ENCODE data around the gene TBATA. TPM values are rescaled to one million over a fixed set of nuclear protein-coding genes. Genes with fewer than 3 reads are reported as not detected.

The TBATA gene
- total RNA-seq, 1 donor from 2014 or later = not detected

GRCh38 chr10:70814126-70814525, 28.9 kb upstream of the TBATA start:
- intact Hi-C loops (cut with DNase I) = loop anchor here (10.0 kb wide), 1 partner anchor 61 kb away; no protein-coding TSS in a partner anchor
- H3K4me3 ChIP-seq = no peak overlapping the region
- no peaks in the 10 kb centered on the region for H3K9me3 ChIP-seq
- no peaks in the 10 kb centered on the region for H3K27me3 ChIP-seq
- H3K4me1 ChIP-seq = peaks cover 7% of the 10 kb centered on the region
- DNase-seq = no peak
- H3K27ac ChIP-seq = no peak overlapping the region
- TF ChIP-seq, protein P1, sequence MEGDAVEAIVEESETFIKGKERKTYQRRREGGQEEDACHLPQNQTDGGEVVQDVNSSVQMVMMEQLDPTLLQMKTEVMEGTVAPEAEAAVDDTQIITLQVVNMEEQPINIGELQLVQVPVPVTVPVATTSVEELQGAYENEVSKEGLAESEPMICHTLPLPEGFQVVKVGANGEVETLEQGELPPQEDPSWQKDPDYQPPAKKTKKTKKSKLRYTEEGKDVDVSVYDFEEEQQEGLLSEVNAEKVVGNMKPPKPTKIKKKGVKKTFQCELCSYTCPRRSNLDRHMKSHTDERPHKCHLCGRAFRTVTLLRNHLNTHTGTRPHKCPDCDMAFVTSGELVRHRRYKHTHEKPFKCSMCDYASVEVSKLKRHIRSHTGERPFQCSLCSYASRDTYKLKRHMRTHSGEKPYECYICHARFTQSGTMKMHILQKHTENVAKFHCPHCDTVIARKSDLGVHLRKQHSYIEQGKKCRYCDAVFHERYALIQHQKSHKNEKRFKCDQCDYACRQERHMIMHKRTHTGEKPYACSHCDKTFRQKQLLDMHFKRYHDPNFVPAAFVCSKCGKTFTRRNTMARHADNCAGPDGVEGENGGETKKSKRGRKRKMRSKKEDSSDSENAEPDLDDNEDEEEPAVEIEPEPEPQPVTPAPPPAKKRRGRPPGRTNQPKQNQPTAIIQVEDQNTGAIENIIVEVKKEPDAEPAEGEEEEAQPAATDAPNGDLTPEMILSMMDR (IDR thresholded peaks at IDR 0.05) = no peak
- no peaks in the 10 kb centered on the region for H3K36me3 ChIP-seq
- ATAC-seq = no peak

DNA sequence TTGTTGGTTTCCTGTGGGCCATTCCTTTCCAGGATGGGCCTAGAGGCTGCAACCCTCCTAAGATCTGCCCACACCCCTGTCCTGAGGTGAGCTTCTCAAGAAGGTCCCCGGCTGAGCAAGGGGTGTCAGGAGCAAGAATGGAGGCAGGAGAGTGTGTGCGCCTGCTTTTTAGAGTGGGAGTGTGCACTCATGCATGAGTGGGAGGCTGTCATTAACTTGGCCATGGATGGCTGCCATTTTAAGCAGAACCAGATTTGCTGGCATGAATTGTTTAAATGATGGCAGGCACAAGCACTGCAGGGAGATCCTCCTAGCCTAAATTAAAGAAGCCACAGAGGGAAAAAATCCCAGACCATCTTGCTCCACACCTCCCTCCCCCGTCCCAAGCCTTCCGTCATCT, 27.6 kb upstream of the TBATA start:
- intact Hi-C loops (cut with DNase I) = loop anchor here (10.0 kb wide), 1 partner anchor 62 kb away; no protein-coding TSS in a partner anchor
- H3K4me3 ChIP-seq = no peak overlapping the region

DNA sequence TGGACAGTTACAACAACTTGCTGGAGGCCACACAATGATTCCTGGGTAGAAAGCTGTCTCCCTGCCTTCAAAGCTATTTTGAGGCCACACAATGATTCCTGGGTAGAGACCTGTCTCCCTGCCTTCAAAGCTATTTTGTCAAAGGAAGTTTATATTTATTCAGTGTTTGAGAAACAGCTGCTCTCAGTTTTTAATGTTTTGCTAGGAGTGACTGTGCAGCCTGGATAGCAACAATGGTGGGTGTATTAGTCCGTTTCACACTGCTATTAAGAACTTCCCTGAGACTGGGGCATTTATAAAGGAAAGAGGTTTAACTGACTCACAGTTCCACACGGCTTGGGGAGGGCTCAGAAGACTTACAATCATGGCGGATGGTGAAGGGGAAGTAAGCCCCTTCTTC, 26.7 kb upstream of the TBATA start:
- intact Hi-C loops (cut with DNase I) = loop anchor here (10.0 kb wide), 1 partner anchor 63 kb away; no protein-coding TSS in a partner anchor
- H3K9me3 ChIP-seq = no peaks in the 10 kb centered on the region
- no peaks in the 10 kb centered on the region for H3K36me3 ChIP-seq
- no peak overlapping the region for H3K4me3 ChIP-seq
- TF ChIP-seq, protein P1 (IDR thresholded peaks at IDR 0.05) = no peak
- peaks cover 3% of the 10 kb centered on the region for H3K4me1 ChIP-seq
- no peaks in the 10 kb centered on the region for H3K27me3 ChIP-seq
- no peak overlapping the region for H3K27ac ChIP-seq
- no peak for ATAC-seq
- DNase-seq = no peak

More for the DNA sequence above, 27.6 kb upstream of the TBATA start:
- Histone ChIP-seq H3K36me3 (no peaks in the 10 kb centered on the region), H3K27ac (no peak overlapping the region), H3K27me3 (no peaks in the 10 kb centered on the region), H3K4me1 (peaks cover 7% of the 10 kb centered on the region), H3K9me3 (no peaks in the 10 kb centered on the region)
- DNase-seq (no peak), ATAC-seq (no peak)
- TF ChIP-seq, protein P1 (IDR thresholded peaks at IDR 0.05) = no peak

GRCh38 chr10:70810967-70811366, 25.8 kb upstream of the TBATA start:
- no peaks in the 10 kb centered on the region for H3K36me3 ChIP-seq
- DNase-seq (no peak), ATAC-seq (no peak)
- no peaks in the 10 kb centered on the region for H3K9me3 ChIP-seq
- H3K27ac ChIP-seq = no peak overlapping the region
- TF ChIP-seq, protein P1 (IDR thresholded peaks at IDR 0.05) = no peak
- H3K27me3 ChIP-seq = no peaks in the 10 kb centered on the region
- H3K4me3 ChIP-seq = no peak overlapping the region
- H3K4me1 ChIP-seq = no peaks in the 10 kb centered on the region
- intact Hi-C loops (cut with DNase I) = loop anchor here (10.0 kb wide), 1 partner anchor 64 kb away; no protein-coding TSS in a partner anchor

GRCh38 chr10:70809726-70810125, 24.5 kb upstream of the TBATA start:
- Histone ChIP-seq H3K4me3 (no peak overlapping the region), H3K36me3 (no peaks in the 10 kb centered on the region), H3K9me3 (no peaks in the 10 kb centered on the region), H3K27ac (no peak overlapping the region), H3K27me3 (no peaks in the 10 kb centered on the region), H3K4me1 (no peaks in the 10 kb centered on the region)
- intact Hi-C loops (cut with DNase I) = loop anchor here (10.0 kb wide), 1 partner anchor 65 kb away; no protein-coding TSS in a partner anchor
- TF ChIP-seq, protein P1 (IDR thresholded peaks at IDR 0.05) = no peak
- ATAC-seq = no peak
- no peak for DNase-seq

Data from upper lobe of right lung (tissue), 1 donor.